Right lobe of liver (tissue), 5 donors: ENCODE data around the gene MYEOV. TPM values are rescaled to one million over a fixed set of nuclear protein-coding genes. Genes with fewer than 3 reads are reported as not detected.

ENCODE experiments used
- total RNA-seq, 6 experiments: library from RNA; depleted of rRNA in 2 of 6; stranded (reverse); fragments of >200 nt in 2 of 6; fragmentation: NEBNext Ultra II Directional in 3 of 6; extraction: Animal tissue kit (Norgen Biotek cat#: 25700) in 3 of 6; gene quantifications; one replicate each; pipeline versions ENCODE4 v1.1.0 to v1.2.4, GENCODE V29; 2016 to 2023
- donor health status: DM: no; HTN: no; CAD: no.
- donor health status: DM: no; HTN: no; CAD: no.
- donor health status: DM: no; HTN: yes; CAD: no.
- donor health status: DM: no; HTN: yes; CAD: no.

MYEOV gene
- total RNA-seq, 6 experiments from 2014 or later: 0.25 to 1.2 (median 0.70) TPM; not detected in 2

Other genes starting within 250 kb of the MYEOV start
- 10 to 100 TPM; 10.7 to 27.2 (median 15.6) TPM for gene TPCN2, start 245.2 kb upstream of the MYEOV start, total RNA-seq
- gene SMIM38, start 138.2 kb upstream of the MYEOV start, total RNA-seq: not detected
- gene LINC01488, start 187.5 kb downstream of the MYEOV start, total RNA-seq: 10 to 100 TPM in 1 of 6 experiments, 1 to 10 TPM in 3, under 1 TPM in 1, not detected in 1; 0.63 to 22.9 (median 1.1) TPM